ENCODE data around the gene ADIPOR2. TPM values are rescaled to one million over a fixed set of nuclear protein-coding genes. Genes with fewer than 3 reads are reported as not detected.
"Not testable (repeated sequence)": the region's sequence is repeated elsewhere in the genome, so short reads cannot be mapped to it uniquely, and the experiment has no call there.

The ADIPOR2 gene
- total RNA-seq, 2 experiments from 2014 or later = 50.2 to 51.3 TPM

DNA sequence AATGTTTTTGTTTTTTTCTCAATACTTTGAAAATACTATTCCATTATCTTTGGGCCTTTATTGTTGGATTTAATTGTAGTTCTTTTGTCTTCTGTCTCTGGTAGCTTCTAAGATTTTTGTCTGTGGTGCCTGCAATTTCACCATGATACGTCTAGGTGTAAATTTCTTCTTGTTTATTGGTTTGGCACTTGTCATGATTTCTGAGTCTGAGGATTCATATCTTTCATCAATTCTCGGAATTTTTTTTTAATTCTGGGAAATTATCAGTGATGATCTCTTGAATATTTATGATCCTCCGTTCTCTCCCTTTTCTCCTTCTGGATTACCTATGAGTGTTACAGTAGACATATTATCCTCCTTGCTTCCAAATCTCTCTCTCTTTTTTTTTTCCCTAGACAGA, 14.8 kb upstream of the ADIPOR2 start:
- Mint-ChIP-seq H3K4me3 (no peak overlapping the region), H3K36me3 (no peaks in the 10 kb centered on the region), H3K27ac (no peak overlapping the region), H3K4me1 (peaks cover 2% of the 10 kb centered on the region), H3K9me3 (peaks cover 2% of the 10 kb centered on the region), H3K27me3 (peaks cover 3% of the 10 kb centered on the region)
- no peak for DNase-seq
- ATAC-seq (ENCODE audit: low read depth) = no peak
- POLR2A ChIA-PET = no interaction called here

DNA sequence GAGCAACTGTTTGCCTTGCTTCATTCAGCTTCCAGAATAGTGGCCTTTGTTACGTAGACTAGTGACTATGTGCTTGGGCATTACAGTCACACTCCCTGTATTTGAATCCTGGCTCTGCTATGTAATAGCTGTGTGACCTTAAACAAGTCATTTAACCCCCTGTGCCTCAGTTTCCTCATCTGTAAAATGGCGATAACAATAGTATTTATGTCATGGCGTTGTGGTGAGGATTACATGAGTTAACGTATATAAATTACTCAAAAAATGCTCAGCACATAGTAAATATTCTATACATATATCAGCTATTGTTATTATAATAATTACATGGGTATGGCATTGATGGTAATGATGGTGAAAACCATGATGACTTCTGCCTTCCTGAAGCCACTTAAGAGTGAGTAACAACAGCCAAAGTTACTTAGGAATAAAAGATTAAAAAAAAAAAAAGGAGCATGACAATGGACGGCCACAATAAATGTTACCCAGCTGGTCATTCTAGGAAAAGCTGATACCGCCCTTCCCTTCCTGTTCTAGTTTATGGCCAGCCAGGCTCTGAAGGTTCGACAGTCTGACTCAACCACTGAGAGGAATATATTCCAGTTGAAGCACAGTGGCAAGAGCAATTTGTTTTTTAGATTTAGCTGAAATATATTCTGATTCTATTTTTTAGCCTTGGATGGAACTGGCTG, 9.9 kb upstream of the ADIPOR2 start:
- ATAC-seq (ENCODE audit: low read depth) (no peak), DNase-seq (no peak)
- Mint-ChIP-seq H3K9me3 (peaks cover 1% of the 10 kb centered on the region), H3K27me3 (peaks cover 9% of the 10 kb centered on the region), H3K4me3 (no peak overlapping the region), H3K36me3 (no peaks in the 10 kb centered on the region), H3K27ac (no peak overlapping the region), H3K4me1 (no peaks in the 10 kb centered on the region)
- POLR2A ChIA-PET = interaction anchor here (1.8 kb wide), 1 partner anchor 10 kb away, joined by 8 read pairs; the partner anchor contains the start of gene ADIPOR2

DNA sequence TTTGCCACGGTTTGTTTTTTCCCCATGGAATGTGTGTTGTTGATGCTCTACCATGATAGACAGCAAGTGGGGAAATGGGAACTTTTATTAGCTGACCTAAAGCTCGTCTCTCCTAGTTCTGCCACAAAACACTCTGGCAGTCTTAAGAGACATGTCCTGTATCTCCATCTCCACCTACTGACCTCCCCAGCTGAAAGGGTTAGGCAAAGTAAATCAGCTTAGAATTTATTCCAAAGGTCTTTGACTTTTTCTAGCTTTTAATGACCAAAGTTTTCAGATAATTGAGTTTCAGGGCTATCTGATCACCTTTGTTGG, 9.4 kb upstream of the ADIPOR2 start:
- Mint-ChIP-seq H3K27me3 (peaks cover 9% of the 10 kb centered on the region), H3K9me3 (peaks cover 1% of the 10 kb centered on the region), H3K4me1 (no peaks in the 10 kb centered on the region), H3K36me3 (no peaks in the 10 kb centered on the region), H3K27ac (no peak overlapping the region), H3K4me3 (no peak overlapping the region)
- no peak for DNase-seq
- ATAC-seq (ENCODE audit: low read depth) = no peak
- POLR2A ChIA-PET = interaction anchor here (1.8 kb wide), 1 partner anchor 9 kb away, joined by 8 read pairs; the partner anchor contains the start of gene ADIPOR2

DNA sequence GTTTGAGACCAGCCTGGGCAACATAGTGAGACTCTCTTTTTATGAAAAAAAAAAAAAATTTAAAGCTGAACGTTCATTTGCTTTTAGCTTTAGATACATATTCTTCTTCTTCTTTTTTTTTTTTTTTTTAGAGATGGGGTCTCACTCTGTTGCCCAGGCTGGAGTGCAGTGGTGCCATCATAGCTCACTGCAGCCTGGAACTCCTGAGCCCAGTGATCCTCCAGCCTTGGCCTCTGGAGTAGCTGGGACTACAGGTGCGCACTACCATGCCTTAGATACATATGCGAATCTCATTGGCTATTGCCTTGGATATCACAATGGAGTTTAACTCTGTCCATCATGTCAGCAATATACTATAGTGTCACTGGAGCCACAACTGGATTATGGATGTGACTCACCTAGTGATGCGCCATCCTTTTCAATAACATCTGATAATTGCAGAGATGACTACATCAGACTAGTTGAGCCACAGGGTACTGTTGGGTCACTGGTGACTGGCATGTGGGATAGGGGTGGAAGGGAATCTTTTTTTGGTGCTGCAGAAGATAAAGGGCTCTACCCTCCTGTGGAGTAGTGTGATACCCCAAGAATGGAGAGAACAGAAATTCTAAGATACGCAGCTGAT, 2.7 kb upstream of the ADIPOR2 start:
- H3K9me3 Mint-ChIP-seq = no peaks in the 10 kb centered on the region
- peaks cover 24% of the 10 kb centered on the region for H3K4me1 Mint-ChIP-seq
- ATAC-seq (ENCODE audit: low read depth) (no peak), DNase-seq (no peak)
- no peaks in the 10 kb centered on the region for H3K36me3 Mint-ChIP-seq
- peaks cover 8% of the 10 kb centered on the region for H3K27me3 Mint-ChIP-seq
- H3K4me3 Mint-ChIP-seq = no peak overlapping the region
- H3K27ac Mint-ChIP-seq = no peak overlapping the region
- POLR2A ChIA-PET = interaction anchor here (0.6 to 1.1 kb wide), 4 partner anchors 16 to 881 kb away, joined by 3 to 7 read pairs (median 5); no protein-coding TSS in a partner anchor

- H3K36me3 Mint-ChIP-seq = peaks cover 4% of the 10 kb centered on the region
- POLR2A ChIA-PET = interaction anchor here (0.7 to 2.4 kb wide), 9 partner anchors 10 to 105 kb away, joined by 3 to 13 read pairs (median 4); no protein-coding TSS in a partner anchor
- peaks cover 2% of the 10 kb centered on the region for H3K27me3 Mint-ChIP-seq
- DNase-seq = peak; percentile 70
- peak overlapping the region; percentile 91 for H3K27ac Mint-ChIP-seq
- peak; percentile 38 for ATAC-seq (ENCODE audit: low read depth)
- H3K9me3 Mint-ChIP-seq = no peaks in the 10 kb centered on the region
- H3K4me3 Mint-ChIP-seq = peak overlapping the region; percentile 96
- H3K4me1 Mint-ChIP-seq = peaks cover 35% of the 10 kb centered on the region
Observed at GRCh38 chr12:1691123-1692007, 495 bp downstream of the ADIPOR2 start.

- Mint-ChIP-seq H3K9me3 (no peaks in the 10 kb centered on the region), H3K4me1 (peaks cover 41% of the 10 kb centered on the region), H3K36me3 (peaks cover 6% of the 10 kb centered on the region), H3K27ac (peak overlapping the region; percentile 91), H3K27me3 (no peaks in the 10 kb centered on the region), H3K4me3 (peak overlapping the region; percentile 96)
- POLR2A ChIA-PET = interaction anchor here (2.4 kb wide), 1 partner anchor 25 kb away, joined by 13 read pairs; no protein-coding TSS in a partner anchor
- DNase-seq (no peak), ATAC-seq (ENCODE audit: low read depth) (no peak)
Observed at GRCh38 chr12:1692226-1692625, 1.4 kb downstream of the ADIPOR2 start.

DNA sequence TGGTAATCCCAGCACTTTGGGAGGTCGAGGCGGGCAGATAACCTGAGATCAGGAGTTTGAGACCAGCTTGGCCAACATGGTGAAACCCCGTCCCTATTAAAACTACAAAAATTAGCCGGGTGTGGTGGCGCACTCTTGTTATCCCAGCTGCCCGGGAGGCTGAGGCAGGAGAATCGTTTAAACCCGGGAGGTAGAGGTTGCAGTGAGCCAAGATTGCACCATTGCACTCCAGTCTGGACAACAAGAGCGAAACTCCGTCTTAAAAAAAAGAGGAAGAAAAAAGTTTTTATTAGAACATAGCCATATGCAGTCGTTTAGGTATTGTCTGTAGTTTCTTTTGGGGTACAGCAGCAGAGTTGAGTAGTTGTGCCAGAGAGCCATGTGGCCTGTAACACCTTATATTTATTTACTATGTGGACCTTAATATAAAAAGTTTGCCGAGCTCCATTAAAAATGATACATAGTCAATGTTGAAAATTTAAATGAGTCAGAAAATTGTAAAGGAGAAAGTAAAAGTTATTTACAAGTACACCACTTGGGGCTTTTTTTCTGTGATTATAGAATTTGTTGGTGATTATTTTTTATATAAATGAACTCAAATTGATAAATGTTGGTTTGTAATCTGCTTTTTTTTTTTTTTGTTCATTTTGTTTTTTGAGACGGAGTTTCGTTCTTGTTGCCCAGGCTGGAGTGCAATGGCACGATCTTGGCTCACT, 2.2 kb downstream of the ADIPOR2 start:
- no peaks in the 10 kb centered on the region for H3K9me3 Mint-ChIP-seq
- H3K27ac Mint-ChIP-seq = no peak overlapping the region
- H3K36me3 Mint-ChIP-seq = peaks cover 7% of the 10 kb centered on the region
- POLR2A ChIA-PET = no interaction called here
- no peaks in the 10 kb centered on the region for H3K27me3 Mint-ChIP-seq
- H3K4me1 Mint-ChIP-seq = peaks cover 46% of the 10 kb centered on the region
- H3K4me3 Mint-ChIP-seq = peak overlapping the region; percentile 17
- DNase-seq = no peak
- ATAC-seq (ENCODE audit: low read depth) = no peak

GRCh38 chr12:1695097-1695496, 4.2 kb downstream of the ADIPOR2 start:
- POLR2A ChIA-PET = interaction anchor here (0.6 to 0.7 kb wide), 2 partner anchors 9 to 1063 kb away, joined by 5 to 13 read pairs; no protein-coding TSS in a partner anchor
- H3K9me3 Mint-ChIP-seq, H3K4me3 Mint-ChIP-seq: not testable (repeated sequence)

GRCh38 chr12:1695886-1696670, 5.2 kb downstream of the ADIPOR2 start:
- peaks cover 14% of the 10 kb centered on the region for H3K36me3 Mint-ChIP-seq
- ATAC-seq (ENCODE audit: low read depth) (no peak), DNase-seq (no peak)
- no peak overlapping the region for H3K27ac Mint-ChIP-seq
- H3K4me3 Mint-ChIP-seq = no peak overlapping the region
- peaks cover 36% of the 10 kb centered on the region for H3K4me1 Mint-ChIP-seq
- POLR2A ChIA-PET = interaction anchor here (1.0 kb wide), 1 partner anchor 31 kb away, joined by 5 read pairs; no protein-coding TSS in a partner anchor
- H3K9me3 Mint-ChIP-seq = peaks cover 2% of the 10 kb centered on the region
- H3K27me3 Mint-ChIP-seq = no peaks in the 10 kb centered on the region

More at GRCh38 chr12:1695097-1695496, 4.2 kb downstream of the ADIPOR2 start:
- not testable (repeated sequence) for DNase-seq; H3K27me3 Mint-ChIP-seq; H3K27ac Mint-ChIP-seq; ATAC-seq (ENCODE audit: low read depth)
- peaks cover 10% of the 10 kb centered on the region for H3K36me3 Mint-ChIP-seq
- peaks cover 42% of the 10 kb centered on the region for H3K4me1 Mint-ChIP-seq

GRCh38 chr12:1696800-1697199, 5.9 kb downstream of the ADIPOR2 start:
- peaks cover 16% of the 10 kb centered on the region for H3K36me3 Mint-ChIP-seq
- H3K9me3 Mint-ChIP-seq = peaks cover 2% of the 10 kb centered on the region
- no peak overlapping the region for H3K4me3 Mint-ChIP-seq
- H3K4me1 Mint-ChIP-seq = peaks cover 32% of the 10 kb centered on the region
- POLR2A ChIA-PET = no interaction called here
- H3K27me3 Mint-ChIP-seq = no peaks in the 10 kb centered on the region
- ATAC-seq (ENCODE audit: low read depth) (no peak), DNase-seq (no peak)
- H3K27ac Mint-ChIP-seq = no peak overlapping the region

DNA sequence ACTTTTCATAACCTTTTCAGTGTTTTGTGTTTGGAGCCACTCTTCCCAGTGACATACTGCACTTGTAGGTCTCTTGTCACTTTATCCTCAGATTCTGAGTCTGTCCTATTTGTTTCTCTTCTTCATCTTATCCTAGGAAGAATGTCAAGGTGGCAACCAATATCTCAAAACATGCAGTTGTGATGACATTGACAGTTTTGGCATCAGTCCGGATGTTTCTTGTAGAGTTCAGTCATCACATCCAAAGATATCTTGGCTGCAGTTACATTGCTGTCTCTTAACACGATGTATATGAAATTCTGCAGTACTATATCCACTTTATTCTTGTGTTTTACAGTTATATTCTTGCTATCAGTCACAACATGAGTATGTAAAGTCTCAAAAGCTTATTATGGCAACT, 6.4 kb downstream of the ADIPOR2 start:
- Mint-ChIP-seq H3K27ac (no peak overlapping the region), H3K36me3 (peaks cover 16% of the 10 kb centered on the region), H3K4me3 (no peak overlapping the region), H3K9me3 (peaks cover 2% of the 10 kb centered on the region), H3K27me3 (no peaks in the 10 kb centered on the region), H3K4me1 (peaks cover 28% of the 10 kb centered on the region)
- ATAC-seq (ENCODE audit: low read depth) (no peak), DNase-seq (no peak)
- POLR2A ChIA-PET = no interaction called here

- peaks cover 19% of the 10 kb centered on the region for H3K36me3 Mint-ChIP-seq
- no peak overlapping the region for H3K27ac Mint-ChIP-seq
- DNase-seq (no peak), ATAC-seq (ENCODE audit: low read depth) (no peak)
- H3K27me3 Mint-ChIP-seq = no peaks in the 10 kb centered on the region
- H3K4me3 Mint-ChIP-seq = no peak overlapping the region
- peaks cover 2% of the 10 kb centered on the region for H3K9me3 Mint-ChIP-seq
- peaks cover 24% of the 10 kb centered on the region for H3K4me1 Mint-ChIP-seq
- POLR2A ChIA-PET = no interaction called here
Observed at GRCh38 chr12:1698720-1699119, 7.8 kb downstream of the ADIPOR2 start.

Data from activated naive CD8-positive, alpha-beta T cell treated with anti-CD3 and anti-CD28 coated beads, Interleukin-2, amount 10 ng/mL, durations not matched to agents 7 days and 5 days (primary cell).